Right lobe of liver (tissue), 6 donors: ENCODE results near the gene AADACL4. TPM values are rescaled to one million over a fixed set of nuclear protein-coding genes. Genes with fewer than 3 reads are reported as not detected.

ENCODE experiments used
- ATAC-seq, 4 donors: fragments of 200-7000 bp; cut with Tn5 transposase; one replicate each; pipeline ENCODE4 v1.9.1; 2020; ENCODE audit warnings: mild to moderate bottlenecking in 4 of 4, moderate library complexity in 4 of 4
- DNase-seq, 3 donors: peaks; one replicate each; pipeline ENCODE4 v3.0.0-alpha.2; 2020
- H3K27ac ChIP-seq, 3 donors: fragments of 200-600 bp; one replicate each; pipeline ENCODE4 v1.8.0; 2022
- H3K27me3 ChIP-seq, 2 donors: fragments of 200-600 bp; one replicate each; pipeline ENCODE4 v1.8.0; 2022
- H3K36me3 ChIP-seq, 4 donors: fragments of 200-600 bp; sonication (generic) in 1 of 4; one replicate each; pipeline versions ENCODE4 v1.5.1 to v1.8.0; 2017 to 2022; ENCODE audit warnings: control low read depth in 1 of 4
- H3K4me1 ChIP-seq, 4 donors: fragments of 200-600 bp; sonication (generic) in 1 of 4; one replicate each; pipeline versions ENCODE4 v1.5.1 to v1.8.0; 2017 to 2022; ENCODE audit warnings: control low read depth in 1 of 4
- H3K4me3 ChIP-seq, 3 donors: fragments of 200-600 bp; one replicate each; pipeline ENCODE4 v1.8.0; 2022
- H3K9me3 ChIP-seq, 4 donors: fragments of 200-600 bp; sonication (generic) in 1 of 4; one replicate each; pipeline versions ENCODE4 v1.5.1 to v1.8.0; 2017 to 2022; ENCODE audit warnings: control low read depth in 1 of 4
- CTCF ChIP-seq, 4 donors: fragments of 200-600 bp in 3 of 4; fragments of 450-650 bp in 1 of 4; IDR thresholded peaks; one replicate each; pipeline versions ENCODE4 v1.5.1 to v1.8.0; 2016 to 2022; ENCODE audit warnings: antibody characterized with exemption in 4 of 4, mild to moderate bottlenecking in 2 of 4
- POLR2A ChIP-seq: fragments of 450-650 bp; IDR thresholded peaks from one replicate; pipeline ENCODE4 v1.6.1; 2017; ENCODE audit warnings: antibody characterized with exemption, mild to moderate bottlenecking
- WGBS: methylation state at CpG from one replicate; pipeline ENCODE4 v1.1.6; 2018; ENCODE audit warnings: low coverage, low lambda C conversion rate; ENCODE audit not compliant: insufficient coverage; ENCODE audit errors: missing lambda C conversion rate; 5-methylcytosine and 5-hydroxymethylcytosine counted together
- intact Hi-C, 2 donors: fragments of 100-400 bp; cut with DNase I; formaldehyde crosslinking; loops; one replicate each; pipeline versions ENCODE4 v1.11.2 to v1.14.1; 2022
- total RNA-seq, 6 experiments: library from RNA; depleted of rRNA in 2 of 6; stranded (reverse); fragments of >200 nt in 2 of 6; fragmentation: NEBNext Ultra II Directional in 3 of 6; extraction: Animal tissue kit (Norgen Biotek cat#: 25700) in 3 of 6; gene quantifications; one replicate each; pipeline versions ENCODE4 v1.1.0 to v1.2.4, GENCODE V29; 2016 to 2023
- donor health status: DM: no; HTN: yes; CAD: no.
- donor health status: DM: no; HTN: no; CAD: no.
- donor health status: DM: no; HTN: no; CAD: no.
- donor health status: DM: no; HTN: yes; CAD: no.
- donor health status: DM: no; HTN: yes; CAD: no.

AADACL4 gene
- total RNA-seq, 6 experiments from 2014 or later = not detected

- ATAC-seq (no peak), DNase-seq (no peak)
- no peaks in the 10 kb centered on the region for H3K9me3 ChIP-seq
- intact Hi-C loops = no loop called here
- H3K27ac ChIP-seq = peak overlapping the region; percentile 53 to 89 (median 72)
- no peak for TF ChIP-seq POLR2A
- TF ChIP-seq CTCF (IDR thresholded peaks at IDR 0.05) = no peak
- 47% methylated on average over 9 of the region's 9 CpGs for WGBS
- H3K4me3 ChIP-seq = no peak overlapping the region
- peaks cover 0 to 94% (median 49%) of the 10 kb centered on the region in 4 donors for H3K4me1 ChIP-seq
- no peaks in the 10 kb centered on the region for H3K36me3 ChIP-seq
- H3K27me3 ChIP-seq = no peaks in the 10 kb centered on the region
Observed at GRCh38 chr1:12603224-12603623, 40.7 kb upstream of the AADACL4 start.

- WGBS = 23% methylated on average over 15 of the region's 16 CpGs
- H3K4me3 ChIP-seq = no peak overlapping the region
Observed at GRCh38 chr1:12604114-12604874, 39.6 kb upstream of the AADACL4 start.

GRCh38 chr1:12604986-12605385, 38.9 kb upstream of the AADACL4 start:
- no peaks in the 10 kb centered on the region for H3K9me3 ChIP-seq
- ATAC-seq (no peak), DNase-seq (no peak)
- H3K4me3 ChIP-seq = no peak overlapping the region
- no peak for TF ChIP-seq POLR2A
- TF ChIP-seq CTCF (IDR thresholded peaks at IDR 0.05) = no peak
- intact Hi-C loops = no loop called here
- H3K27me3 ChIP-seq = no peaks in the 10 kb centered on the region
- WGBS = 69% methylated on average over 4 of the region's 9 CpGs
- H3K4me1 ChIP-seq = peaks cover 0 to 94% (median 46%) of the 10 kb centered on the region in 4 donors
- H3K27ac ChIP-seq = peak overlapping the region in 2 of 3 donors; percentile 72 to 89
- no peaks in the 10 kb centered on the region for H3K36me3 ChIP-seq

More at GRCh38 chr1:12604114-12604874, 39.6 kb upstream of the AADACL4 start:
- DNase-seq = peak in 1 of 3 donors; percentile 62
- peaks cover 0 to 94% (median 46%) of the 10 kb centered on the region in 4 donors for H3K4me1 ChIP-seq
- TF ChIP-seq CTCF (IDR thresholded peaks at IDR 0.05) (no peak), POLR2A (no peak)
- intact Hi-C loops = no loop called here
- peak overlapping the region; percentile 53 to 89 (median 72) for H3K27ac ChIP-seq
- no peaks in the 10 kb centered on the region for H3K36me3 ChIP-seq
- no peaks in the 10 kb centered on the region for H3K27me3 ChIP-seq
- peak; percentile 65 to 78 (median 70) for ATAC-seq
- H3K9me3 ChIP-seq = no peaks in the 10 kb centered on the region

GRCh38 chr1:12607263-12607662, 36.6 kb upstream of the AADACL4 start:
- Histone ChIP-seq H3K4me3 (no peak overlapping the region), H3K9me3 (no peaks in the 10 kb centered on the region), H3K4me1 (peaks cover 0 to 94% (median 43%) of the 10 kb centered on the region in 4 donors), H3K27me3 (no peaks in the 10 kb centered on the region), H3K36me3 (peaks cover 0 to 19% (median 4%) of the 10 kb centered on the region in 4 donors), H3K27ac (peak overlapping the region in 1 of 3 donors; percentile 93)
- DNase-seq = no peak
- 86% methylated on average over 3 of the region's 3 CpGs for WGBS
- ATAC-seq = no peak
- intact Hi-C loops = no loop called here
- TF ChIP-seq CTCF (IDR thresholded peaks at IDR 0.05) = no peak
- no peak for TF ChIP-seq POLR2A
